GM19023 (cell line): ENCODE measurements around the gene PRMT2.

ENCODE experiments used
- ATAC-seq: cut with Tn5 transposase; IDR thresholded peaks from one replicate; pipeline ENCODE4 v1.9.1; 2021; ENCODE audit warnings: mild to moderate bottlenecking, moderate library complexity; ENCODE audit not compliant: unreplicated experiment

The PRMT2 gene

GRCh38 chr21:46635324-46636180, at the start of gene PRMT2:
TSS of gene PRMT2 (plus strand) at chr21:46635674. CDS start at chr21:46636952, 1,278 bp downstream.
- peak; percentile 92 for ATAC-seq

DNA sequence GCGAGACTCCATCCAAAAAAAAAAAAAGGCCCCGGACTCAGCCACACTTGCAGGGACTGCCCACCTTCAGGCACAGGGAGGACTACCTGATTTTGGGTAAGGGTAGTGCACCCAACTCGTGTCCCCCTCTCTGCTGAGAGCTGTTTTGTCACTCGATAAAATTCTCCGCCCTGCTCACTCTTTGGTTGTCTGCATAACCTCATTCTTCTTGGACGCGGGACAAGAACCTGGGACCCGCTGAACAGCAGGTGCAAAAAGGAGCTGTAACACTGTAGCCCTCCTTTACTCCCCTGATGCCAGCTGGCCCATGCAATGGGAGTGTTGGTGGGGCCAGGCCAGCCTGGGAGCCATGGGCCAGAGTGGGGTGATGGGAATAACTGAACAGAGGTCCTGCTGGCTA, 41.2 kb upstream of the PRMT2 start:
- no peak for ATAC-seq

GRCh38 chr21:46596201-46596600, 39.3 kb upstream of the PRMT2 start:
- no peak for ATAC-seq

DNA sequence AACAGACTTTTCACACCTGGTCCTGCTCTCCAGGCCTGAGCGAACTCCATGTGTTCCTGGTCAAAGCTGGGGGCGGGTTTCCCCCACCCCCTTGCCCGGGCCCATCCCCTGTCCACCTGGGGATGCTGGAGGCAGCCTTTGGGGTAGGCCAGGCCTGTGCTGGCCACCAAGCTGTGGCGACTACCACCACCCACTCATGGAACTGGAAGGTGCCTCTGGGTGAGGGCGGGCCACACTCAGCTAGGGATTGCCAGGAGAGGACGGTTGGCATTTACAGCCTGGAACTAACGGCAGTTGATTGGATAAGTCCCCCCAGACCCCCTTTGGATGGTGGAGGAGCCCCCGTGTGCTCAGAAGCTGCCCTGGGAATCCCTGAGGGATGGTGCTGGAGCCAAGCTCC, 38.4 kb upstream of the PRMT2 start:
- no peak for ATAC-seq

DNA sequence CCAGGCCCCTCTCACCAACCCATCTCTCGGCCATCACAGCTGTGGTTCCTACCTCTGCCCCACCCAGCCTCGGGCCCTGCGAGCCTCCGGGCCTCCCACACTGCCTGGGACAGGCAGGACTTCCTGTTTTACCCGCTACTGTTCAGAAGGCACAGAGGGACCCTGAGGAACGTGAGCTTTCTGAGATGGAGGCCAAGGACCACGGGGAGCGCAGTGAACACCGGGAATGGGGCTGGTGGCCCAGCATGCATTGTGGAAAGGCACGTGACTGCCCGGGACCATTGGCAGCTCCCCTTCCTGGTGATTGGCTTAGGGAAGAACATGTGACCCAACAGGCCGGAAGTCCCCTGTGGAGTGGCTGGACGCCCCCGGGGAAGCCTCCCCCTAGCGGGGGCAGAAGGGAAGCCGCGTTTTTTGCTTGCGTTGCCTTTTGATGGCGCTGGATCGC, 37.6 kb upstream of the PRMT2 start:
- no peak for ATAC-seq

- no peak for ATAC-seq
These were observed 36.6 kb upstream of the PRMT2 start for GRCh38 chr21:46598581-46599572.

GRCh38 chr21:46600305-46600704, 35.2 kb upstream of the PRMT2 start:
- no peak for ATAC-seq

DNA sequence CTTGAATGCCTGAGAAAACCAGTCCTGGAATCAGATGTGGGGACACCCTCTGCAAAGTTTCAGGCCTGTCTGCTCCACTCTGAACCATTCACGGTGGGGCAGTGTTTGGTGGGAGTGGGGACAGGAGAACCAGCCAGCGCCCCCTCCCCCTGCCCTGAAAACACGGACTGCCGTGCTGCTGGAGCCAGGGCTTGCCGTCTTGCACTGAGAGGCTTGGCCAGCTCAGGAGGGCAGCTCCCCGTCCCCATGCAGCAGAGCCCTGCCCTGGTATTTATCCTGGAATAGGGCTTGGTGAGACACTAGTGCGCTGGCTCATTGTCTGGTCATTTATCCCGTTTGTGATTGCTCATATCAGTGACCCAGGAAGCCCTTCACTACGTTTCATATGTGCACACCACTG, 34.5 kb upstream of the PRMT2 start:
- no peak for ATAC-seq

GRCh38 chr21:46603228-46603627, 32.2 kb upstream of the PRMT2 start:
- no peak for ATAC-seq

GRCh38 chr21:46604329-46604974, 31.0 kb upstream of the PRMT2 start:
- ATAC-seq, result no peak

DNA sequence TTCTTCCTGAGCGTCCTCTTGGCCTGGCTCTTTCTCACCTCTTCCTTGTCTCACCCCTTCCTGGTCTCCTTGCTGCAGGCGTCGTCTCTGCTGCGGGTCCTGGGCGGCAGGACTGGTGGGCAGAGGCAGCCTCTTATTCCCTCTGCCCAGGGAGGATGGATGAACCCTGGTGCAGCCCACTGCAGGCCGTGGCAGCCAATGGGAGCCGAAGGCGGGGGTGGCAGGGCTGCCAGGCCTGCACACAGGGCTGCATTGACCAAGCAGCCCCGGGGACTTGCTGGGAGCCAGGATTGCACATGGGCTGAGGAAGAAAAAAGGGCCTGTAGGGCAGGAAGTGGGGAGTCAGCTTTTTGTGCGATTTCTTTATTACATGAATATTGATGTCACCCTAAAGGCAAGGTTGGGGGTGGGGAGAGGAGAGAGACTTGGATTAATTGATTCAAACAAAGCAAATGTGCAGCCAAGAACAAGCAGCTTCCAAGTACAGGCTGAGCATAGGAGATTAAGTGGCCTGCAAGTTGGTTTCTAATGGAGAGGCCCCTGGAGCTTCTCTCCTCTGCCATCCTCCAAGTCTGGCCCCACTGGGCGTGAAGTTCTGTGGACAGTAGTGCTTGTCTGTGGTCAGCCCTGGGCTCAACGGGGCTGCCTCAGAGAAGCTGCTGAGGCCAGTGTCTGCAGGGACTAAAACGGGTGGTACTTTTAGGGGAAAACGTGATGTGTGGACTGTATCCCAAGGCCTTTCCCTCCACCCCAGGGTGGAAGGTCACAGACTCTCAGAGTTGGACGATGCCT, 30.3 kb upstream of the PRMT2 start, which contains the start of gene S100B:
Gene S100B, minus strand, starts transcription at position 108 of the 792 bp plus-strand sequence. CDS start 2,667 bp downstream, outside the sequence.
- ATAC-seq, result no peak

DNA sequence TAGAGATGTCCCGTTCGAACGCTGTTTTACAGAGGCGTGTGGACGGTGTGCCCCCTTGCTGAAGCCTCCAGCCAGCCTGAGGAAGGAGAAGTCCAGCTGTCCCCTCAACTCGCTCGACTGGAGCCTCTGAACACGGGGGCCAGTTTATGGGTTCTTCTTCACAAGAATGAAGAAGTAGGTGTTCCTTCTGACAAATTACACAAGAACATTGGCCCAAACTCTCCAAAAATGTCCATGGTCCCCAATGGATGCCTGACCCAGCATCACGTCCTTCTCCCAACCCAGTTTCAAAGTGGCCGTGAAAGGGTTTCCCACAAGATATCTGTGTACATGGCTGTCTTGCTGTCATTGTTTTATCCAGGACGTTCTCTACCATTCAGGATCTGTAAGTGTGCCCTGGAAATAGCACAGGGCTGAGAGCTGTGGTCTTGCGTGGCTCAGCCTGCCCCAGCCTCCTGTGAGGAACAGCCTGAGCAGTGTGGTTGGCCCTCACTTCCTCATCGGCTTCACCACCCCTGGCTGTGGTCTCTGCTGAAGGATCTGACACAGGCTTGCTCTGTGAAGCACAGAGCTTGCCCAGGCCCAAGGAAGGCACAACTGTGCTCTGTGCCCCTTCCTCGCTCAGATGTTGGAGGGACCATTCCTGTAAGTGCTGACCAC, 29.6 kb upstream of the PRMT2 start:
- no peak for ATAC-seq

GRCh38 chr21:46606427-46606813, 29.1 kb upstream of the PRMT2 start:
- no peak for ATAC-seq

GRCh38 chr21:46607636-46608035, 27.8 kb upstream of the PRMT2 start:
- ATAC-seq, result no peak

GRCh38 chr21:46608672-46609111, 26.8 kb upstream of the PRMT2 start:
- ATAC-seq, result no peak

- no peak for ATAC-seq
These were observed 25.3 kb upstream of the PRMT2 start for GRCh38 chr21:46610018-46610701.

- ATAC-seq, result no peak
These were observed 22.1 kb upstream of the PRMT2 start for GRCh38 chr21:46613391-46613790.

GRCh38 chr21:46616050-46616449, 19.4 kb upstream of the PRMT2 start:
- ATAC-seq, result no peak

GRCh38 chr21:46616656-46617055, 18.8 kb upstream of the PRMT2 start:
- no peak for ATAC-seq
